Vagina (tissue), 2 donors: ENCODE results near the gene EDNRB. TPM values are rescaled to one million over a fixed set of nuclear protein-coding genes. Genes with fewer than 3 reads are reported as not detected.

Experiments
- DNase-seq, 2 donors: peaks; one replicate each; pipeline ENCODE4 v3.0.0-alpha.2; 2017; ENCODE audit errors: extremely low spot score in 2 of 2
- H3K27ac ChIP-seq: fragments of 200-600 bp; sonication (generic); one replicate; pipeline ENCODE4 v1.5.1; 2019
- H3K27me3 ChIP-seq: fragments of 200-600 bp; sonication (generic); one replicate; pipeline ENCODE4 v1.5.1; 2019
- H3K36me3 ChIP-seq, 2 donors: fragments of 200-600 bp; sonication (generic); one replicate each; pipeline ENCODE4 v1.5.1; 2017 to 2019
- H3K4me1 ChIP-seq: fragments of 200-600 bp; sonication (generic); one replicate; pipeline ENCODE4 v1.5.1; 2019
- H3K4me3 ChIP-seq, 2 donors: fragments of 200-600 bp; sonication (generic); 1 replicate in 1 of 2; 2 replicates in 1 of 2; pipeline ENCODE4 v1.5.1; 2016 to 2019
- H3K9me3 ChIP-seq: fragments of 200-600 bp; sonication (generic); one replicate; pipeline ENCODE4 v1.5.1; 2019
- POLR2A ChIP-seq, 2 donors: fragments of 450-650 bp; IDR thresholded peaks; one replicate each; pipeline ENCODE4 v1.6.1; 2017; ENCODE audit warnings: antibody characterized with exemption in 2 of 2, mild to moderate bottlenecking in 2 of 2, moderate library complexity in 2 of 2
- POLR2AphosphoS5 ChIP-seq, 2 donors: sonication (generic); formaldehyde crosslinking; IDR thresholded peaks; one replicate each; pipeline ENCODE4 v1.9.0; 2017; ENCODE audit warnings: antibody characterized with exemption in 2 of 2, mild to moderate bottlenecking in 2 of 2, low read depth in 1 of 2; ENCODE audit not compliant: insufficient read depth in 1 of 2
- intact Hi-C: fragments of 100-400 bp; cut with DNase I; formaldehyde crosslinking; loops from one replicate; pipeline ENCODE4 v1.15.1; 2023
- total RNA-seq: library from RNA; depleted of rRNA; stranded (reverse); fragments of >200 nt; gene quantifications from one replicate; pipeline ENCODE4 v1.2.3, GENCODE V29; 2016
- TF ChIP-seq, protein P1 (sequence below), 3 experiments: fragments of 450-650 bp in 2 of 3; fragments of 200-600 bp in 1 of 3; sonication (generic) in 1 of 3; IDR thresholded peaks; one replicate each; pipeline ENCODE4 v1.5.1; 2017 to 2019; ENCODE audit warnings: antibody characterized with exemption in 3 of 3, mild to moderate bottlenecking in 2 of 3, moderate library complexity in 2 of 3

EDNRB gene
- total RNA-seq, 1 donor from 2014 or later, result 46.2 TPM

DNA sequence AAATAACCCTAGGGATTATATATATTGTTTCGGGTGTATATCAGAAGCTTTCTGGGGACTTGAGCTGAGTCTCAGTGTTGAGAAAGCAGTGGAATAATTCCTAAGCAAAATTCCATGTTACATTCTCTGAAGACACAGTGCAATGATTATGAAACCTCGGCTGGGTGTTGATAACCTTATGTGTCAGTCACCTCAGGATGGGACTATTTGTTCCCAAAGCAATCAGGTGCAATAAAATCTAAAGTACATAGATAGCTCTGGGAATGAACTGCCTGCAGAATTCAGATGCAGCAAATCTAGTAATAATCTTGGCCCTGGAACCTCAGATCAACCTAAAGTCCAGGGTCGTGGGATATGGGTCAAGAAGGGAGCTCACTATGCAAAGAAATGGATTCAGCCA lies 53.0 kb downstream of the EDNRB start:
- Histone ChIP-seq H3K4me3 (no peak overlapping the region), H3K4me1 (peaks cover 7% of the 10 kb centered on the region), H3K9me3 (no peaks in the 10 kb centered on the region), H3K27me3 (no peaks in the 10 kb centered on the region), H3K36me3 (no peaks in the 10 kb centered on the region), H3K27ac (no peak overlapping the region)
- intact Hi-C loops, result no loop called here
- no peak for DNase-seq
- TF ChIP-seq POLR2AphosphoS5 (IDR thresholded peaks at IDR 0.05; ENCODE audit: insufficient read depth in 1 of 2, low read depth in 1 of 2) (no peak), POLR2A (IDR thresholded peaks at IDR 0.05) (no peak)
- TF ChIP-seq, protein P1, sequence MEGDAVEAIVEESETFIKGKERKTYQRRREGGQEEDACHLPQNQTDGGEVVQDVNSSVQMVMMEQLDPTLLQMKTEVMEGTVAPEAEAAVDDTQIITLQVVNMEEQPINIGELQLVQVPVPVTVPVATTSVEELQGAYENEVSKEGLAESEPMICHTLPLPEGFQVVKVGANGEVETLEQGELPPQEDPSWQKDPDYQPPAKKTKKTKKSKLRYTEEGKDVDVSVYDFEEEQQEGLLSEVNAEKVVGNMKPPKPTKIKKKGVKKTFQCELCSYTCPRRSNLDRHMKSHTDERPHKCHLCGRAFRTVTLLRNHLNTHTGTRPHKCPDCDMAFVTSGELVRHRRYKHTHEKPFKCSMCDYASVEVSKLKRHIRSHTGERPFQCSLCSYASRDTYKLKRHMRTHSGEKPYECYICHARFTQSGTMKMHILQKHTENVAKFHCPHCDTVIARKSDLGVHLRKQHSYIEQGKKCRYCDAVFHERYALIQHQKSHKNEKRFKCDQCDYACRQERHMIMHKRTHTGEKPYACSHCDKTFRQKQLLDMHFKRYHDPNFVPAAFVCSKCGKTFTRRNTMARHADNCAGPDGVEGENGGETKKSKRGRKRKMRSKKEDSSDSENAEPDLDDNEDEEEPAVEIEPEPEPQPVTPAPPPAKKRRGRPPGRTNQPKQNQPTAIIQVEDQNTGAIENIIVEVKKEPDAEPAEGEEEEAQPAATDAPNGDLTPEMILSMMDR (IDR thresholded peaks at IDR 0.05), result no peak

DNA sequence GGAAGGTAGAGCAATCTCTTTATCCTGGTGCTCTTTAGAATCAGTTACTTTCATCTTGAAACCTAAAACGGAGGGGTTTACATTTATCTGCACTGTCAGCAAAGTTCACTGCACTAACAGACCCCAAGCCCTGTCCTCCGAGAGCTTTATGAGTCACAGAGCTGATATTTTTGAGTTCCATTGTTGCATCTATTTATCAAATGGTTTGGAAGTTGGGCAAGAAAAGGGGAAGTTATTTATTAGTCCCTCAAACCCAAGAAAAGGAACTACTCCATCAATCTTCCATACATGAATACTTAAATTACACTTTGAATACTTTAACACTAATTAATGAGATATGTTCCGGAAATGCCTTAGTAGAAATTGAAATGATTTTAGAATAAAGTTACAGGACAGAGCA lies 55.5 kb downstream of the EDNRB start:
- Histone ChIP-seq H3K27me3 (no peaks in the 10 kb centered on the region), H3K4me1 (peaks cover 7% of the 10 kb centered on the region), H3K4me3 (no peak overlapping the region), H3K27ac (no peak overlapping the region), H3K9me3 (no peaks in the 10 kb centered on the region), H3K36me3 (no peaks in the 10 kb centered on the region)
- intact Hi-C loops, result no loop called here
- TF ChIP-seq POLR2A (IDR thresholded peaks at IDR 0.05) (no peak), POLR2AphosphoS5 (IDR thresholded peaks at IDR 0.05; ENCODE audit: insufficient read depth in 1 of 2, low read depth in 1 of 2) (no peak)
- TF ChIP-seq, protein P1 (IDR thresholded peaks at IDR 0.05), result no peak
- no peak for DNase-seq

- DNase-seq, result no peak
- H3K27ac ChIP-seq, result no peak overlapping the region
- TF ChIP-seq POLR2A (IDR thresholded peaks at IDR 0.05), result no peak
- no peak for TF ChIP-seq POLR2AphosphoS5 (IDR thresholded peaks at IDR 0.05; ENCODE audit: insufficient read depth in 1 of 2, low read depth in 1 of 2)
- TF ChIP-seq, protein P1 (IDR thresholded peaks at IDR 0.05), result no peak
- no peaks in the 10 kb centered on the region for H3K9me3 ChIP-seq
- no peak overlapping the region for H3K4me3 ChIP-seq
- intact Hi-C loops, result no loop called here
- H3K27me3 ChIP-seq, result no peaks in the 10 kb centered on the region
- no peaks in the 10 kb centered on the region for H3K36me3 ChIP-seq
- peaks cover 7% of the 10 kb centered on the region for H3K4me1 ChIP-seq
These were observed 56.9 kb downstream of the EDNRB start for GRCh38 chr13:77861741-77862140.

GRCh38 chr13:77860507-77860981 lies 58.1 kb downstream of the EDNRB start:
- Histone ChIP-seq H3K27me3 (no peaks in the 10 kb centered on the region), H3K4me3 (no peak overlapping the region), H3K4me1 (peaks cover 7% of the 10 kb centered on the region), H3K36me3 (no peaks in the 10 kb centered on the region), H3K9me3 (no peaks in the 10 kb centered on the region), H3K27ac (no peak overlapping the region)
- TF ChIP-seq, protein P1 (IDR thresholded peaks at IDR 0.05), result no peak
- TF ChIP-seq POLR2AphosphoS5 (IDR thresholded peaks at IDR 0.05; ENCODE audit: insufficient read depth in 1 of 2, low read depth in 1 of 2), result no peak
- no peak for TF ChIP-seq POLR2A (IDR thresholded peaks at IDR 0.05)
- intact Hi-C loops, result no loop called here
- DNase-seq, result no peak

DNA sequence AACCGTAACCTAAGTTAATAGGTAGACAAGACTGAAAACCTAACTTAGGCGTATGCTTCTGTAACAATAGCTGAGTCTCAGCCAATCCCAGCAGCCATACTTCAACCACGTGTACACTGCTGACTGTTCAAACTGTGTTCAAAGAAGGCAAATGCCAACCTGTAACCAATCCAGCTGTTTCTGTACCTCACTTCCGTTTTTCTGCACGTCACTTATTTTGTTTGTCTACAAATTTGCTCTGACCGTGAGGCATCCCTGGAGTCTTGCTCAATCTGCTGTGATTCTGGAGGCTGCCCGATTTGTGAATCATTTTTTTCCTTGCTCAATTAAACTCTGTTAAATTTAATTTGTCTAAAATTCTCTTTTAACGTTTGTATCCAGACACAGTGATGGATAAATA lies 59.2 kb downstream of the EDNRB start:
- H3K27ac ChIP-seq, result no peak overlapping the region
- H3K4me1 ChIP-seq, result peaks cover 7% of the 10 kb centered on the region
- no peak overlapping the region for H3K4me3 ChIP-seq
- DNase-seq, result no peak
- no peaks in the 10 kb centered on the region for H3K9me3 ChIP-seq
- intact Hi-C loops, result no loop called here
- no peaks in the 10 kb centered on the region for H3K27me3 ChIP-seq
- TF ChIP-seq, protein P1 (IDR thresholded peaks at IDR 0.05), result no peak
- TF ChIP-seq POLR2AphosphoS5 (IDR thresholded peaks at IDR 0.05; ENCODE audit: insufficient read depth in 1 of 2, low read depth in 1 of 2) (no peak), POLR2A (IDR thresholded peaks at IDR 0.05) (no peak)
- H3K36me3 ChIP-seq, result no peaks in the 10 kb centered on the region
